Mammary epithelial cell (primary cell): ENCODE results near the gene RNU5B-1.

Experiments
- EZH2 ChIP-seq: IDR thresholded peaks from 2 replicates; pipeline ENCODE4 v1.6.1; 2012; ENCODE audit warnings: low read length, inconsistent platforms, borderline replicate concordance
- TF ChIP-seq, protein P1 (sequence below), 2 donors: IDR thresholded peaks in 1 of 2; conservative IDR thresholded peaks in 1 of 2; 2 replicates each; pipeline ENCODE4 v1.5.1; 2011 to 2012; ENCODE audit warnings: inconsistent platforms in 2 of 2, low read length in 2 of 2, mild to moderate bottlenecking in 2 of 2, control low read depth in 1 of 2, low read depth in 1 of 2; ENCODE audit not compliant: insufficient read depth in 1 of 2; ENCODE audit errors: extremely low read depth in 1 of 2

DNA sequence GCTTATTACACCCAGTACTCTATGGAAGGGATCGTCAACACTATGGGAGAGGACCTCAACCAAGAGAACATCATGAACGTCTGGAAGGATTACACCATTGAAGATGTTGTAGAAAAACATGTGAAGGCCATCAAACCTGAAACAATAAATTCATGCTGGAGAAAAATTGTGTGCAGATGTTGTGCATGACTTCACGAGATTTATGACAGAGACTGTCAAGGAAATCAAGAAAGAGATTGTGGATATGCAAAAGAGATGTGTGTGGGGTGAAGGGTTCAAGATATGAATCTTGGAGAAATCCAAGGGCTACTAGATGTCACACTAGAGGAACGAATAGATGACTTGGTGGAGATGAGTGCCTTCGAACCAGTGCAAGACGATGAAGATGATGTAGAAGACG lies 14.2 kb upstream of the RNU5B-1 start:
- TF ChIP-seq, protein P1, sequence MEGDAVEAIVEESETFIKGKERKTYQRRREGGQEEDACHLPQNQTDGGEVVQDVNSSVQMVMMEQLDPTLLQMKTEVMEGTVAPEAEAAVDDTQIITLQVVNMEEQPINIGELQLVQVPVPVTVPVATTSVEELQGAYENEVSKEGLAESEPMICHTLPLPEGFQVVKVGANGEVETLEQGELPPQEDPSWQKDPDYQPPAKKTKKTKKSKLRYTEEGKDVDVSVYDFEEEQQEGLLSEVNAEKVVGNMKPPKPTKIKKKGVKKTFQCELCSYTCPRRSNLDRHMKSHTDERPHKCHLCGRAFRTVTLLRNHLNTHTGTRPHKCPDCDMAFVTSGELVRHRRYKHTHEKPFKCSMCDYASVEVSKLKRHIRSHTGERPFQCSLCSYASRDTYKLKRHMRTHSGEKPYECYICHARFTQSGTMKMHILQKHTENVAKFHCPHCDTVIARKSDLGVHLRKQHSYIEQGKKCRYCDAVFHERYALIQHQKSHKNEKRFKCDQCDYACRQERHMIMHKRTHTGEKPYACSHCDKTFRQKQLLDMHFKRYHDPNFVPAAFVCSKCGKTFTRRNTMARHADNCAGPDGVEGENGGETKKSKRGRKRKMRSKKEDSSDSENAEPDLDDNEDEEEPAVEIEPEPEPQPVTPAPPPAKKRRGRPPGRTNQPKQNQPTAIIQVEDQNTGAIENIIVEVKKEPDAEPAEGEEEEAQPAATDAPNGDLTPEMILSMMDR (conservative IDR thresholded peaks at IDR 0.05 in 1 of 2, IDR thresholded peaks at IDR 0.05 in 1 of 2; ENCODE audit: extremely low read depth in 1 of 2, insufficient read depth in 1 of 2, low read depth in 1 of 2, low read length in 2 of 2), result no peak
- TF ChIP-seq EZH2, result no peak
